ENCODE results near the gene RNF167.

GRCh38 chr17:4969047-4969550 is 29.0 kb downstream of the RNF167 start:
- TF ChIP-seq EZH2phosphoT487 (IDR thresholded peaks at IDR 0.05; ENCODE audit: insufficient read depth, low read depth), result no peak
- TF ChIP-seq EZH2 (IDR thresholded peaks at IDR 0.05; ENCODE audit: insufficient read depth, poor library complexity, severe bottlenecking), result no peak
